Right atrium auricular region (tissue), 2 donors: ENCODE results near the gene C1QB. TPM values are rescaled to one million over a fixed set of nuclear protein-coding genes. Genes with fewer than 3 reads are reported as not detected.
A peak's percentile ranks its signal among the peaks of the same experiment; 100 is the strongest.

Source experiments
- DNase-seq: peaks from one replicate; pipeline ENCODE4 v3.0.0-alpha.2; 2019; ENCODE audit warnings: low spot score
- H3K27ac ChIP-seq, 2 donors: fragments of 200-600 bp; sonication (generic); 1 replicate in 1 of 2; 2 replicates in 1 of 2; pipeline ENCODE4 v1.5.1; 2016 to 2019
- H3K27me3 ChIP-seq, 2 donors: fragments of 200-600 bp; sonication (generic); one replicate each; pipeline versions ENCODE4 v1.5.1 to v1.6.0; 2017 to 2019
- H3K36me3 ChIP-seq: fragments of 200-600 bp; sonication (generic); one replicate; pipeline ENCODE4 v1.5.1; 2016
- H3K4me1 ChIP-seq, 2 donors: fragments of 200-600 bp; sonication (generic); one replicate each; pipeline versions ENCODE4 v1.5.1 to v1.6.0; 2017 to 2019
- H3K4me3 ChIP-seq, 2 donors: fragments of 200-600 bp; sonication (generic); 1 replicate in 1 of 2; 2 replicates in 1 of 2; pipeline ENCODE4 v1.5.1; 2017 to 2019; ENCODE audit warnings: mild to moderate bottlenecking in 1 of 2, moderate library complexity in 1 of 2
- H3K9me3 ChIP-seq, 2 donors: fragments of 200-600 bp; sonication (generic); one replicate each; pipeline ENCODE4 v1.5.1; 2019
- CTCF ChIP-seq, 2 donors: fragments of 200-600 bp; sonication (generic); IDR thresholded peaks; one replicate each; pipeline ENCODE4 v1.5.1; 2019; ENCODE audit warnings: antibody characterized with exemption in 2 of 2
- microRNA-seq, 2 donors: library from miRNA; unstranded; fragments of <30 nt; microRNA quantifications; one replicate each; pipeline ENCODE4, GENCODE V29; 2016 to 2017; ENCODE audit warnings: borderline number of aligned reads in 2 of 2, borderline replicate concordance in 1 of 2
- total RNA-seq, 2 donors: library from RNA; depleted of rRNA; stranded (reverse); fragments of >200 nt; gene quantifications; one replicate each; pipeline ENCODE4 v1.1.0, GENCODE V29; 2016

C1QB gene
- total RNA-seq, 2 donors from 2014 or later: 82.5 to 262 TPM

GRCh38 chr1:22710701-22711049, 57.6 kb downstream of the C1QB start, which contains the start of gene EPHB2:
EPHB2 (plus strand) TSS chr1:22710839; CDS start chr1:22710983, 144 bp downstream.
- Histone ChIP-seq H3K4me1 (peaks cover 0 to 21% of the 10 kb centered on the region in 2 donors), H3K4me3 (peak within 1 kb of the TSS; percentile 29 to 58), H3K9me3 (no peaks in the 10 kb centered on the region), H3K27ac (peak within 1 kb of the TSS in 1 of 2 donors; percentile 35), H3K27me3 (no peaks in the 10 kb centered on the region), H3K36me3 (no peaks in the 10 kb centered on the region)
- DNase-seq: no peak
- no peak for TF ChIP-seq CTCF (IDR thresholded peaks at IDR 0.05)

GRCh38 chr1:22711071-22711470, 58.0 kb downstream of the C1QB start:
- Histone ChIP-seq H3K36me3 (no peaks in the 10 kb centered on the region), H3K9me3 (no peaks in the 10 kb centered on the region)
- TF ChIP-seq CTCF (IDR thresholded peaks at IDR 0.05): no peak

More at GRCh38 chr1:22711071-22711470, 58.0 kb downstream of the C1QB start:
- H3K27me3 ChIP-seq: no peaks in the 10 kb centered on the region
- DNase-seq: no peak
- H3K4me3 ChIP-seq: peak overlapping the region; percentile 29 to 58
- peak overlapping the region in 1 of 2 donors; percentile 35 for H3K27ac ChIP-seq
- H3K4me1 ChIP-seq: peaks cover 0 to 21% of the 10 kb centered on the region in 2 donors

Small RNAs within 50 kb of the gene (microRNA-seq; reads per million reads assigned to microRNA genes)
- gene MIR6127: 0 reads per million in 2 donors

Other genes starting within 250 kb of the C1QB start
- gene ZBTB40, start 201.4 kb upstream of the C1QB start, total RNA-seq: 10 to 100 TPM; 10.4 to 12.5 TPM
- gene EPHA8, start 89.7 kb upstream of the C1QB start, total RNA-seq: not detected
- 100 to 1,000 TPM in 1 of 2 donors, 10 to 100 TPM in 1; 37.9 to 107 TPM for gene C1QA, start 16.6 kb upstream of the C1QB start, total RNA-seq
- gene C1QC, start 9.6 kb upstream of the C1QB start, total RNA-seq: 100 to 1,000 TPM in 1 of 2 donors, 10 to 100 TPM in 1; 31.4 to 126 TPM
- gene EPHB2, start 57.6 kb downstream of the C1QB start, total RNA-seq: 1 to 10 TPM; 1.8 to 2.6 TPM